Lung (tissue), 12 donors: ENCODE measurements around the gene STPG3. TPM values are rescaled to one million over a fixed set of nuclear protein-coding genes. Genes with fewer than 3 reads are reported as not detected.

Source experiments
- ATAC-seq: fragments of 200-7000 bp; cut with Tn5 transposase; one replicate; pipeline ENCODE4 v1.9.1; 2020; ENCODE audit warnings: moderate number of reproducible peaks; ENCODE audit not compliant: insufficient read depth, low FRiP score
- DNase-seq, 3 donors: peaks; one replicate each; pipeline ENCODE4 v3.0.0-alpha.2; 2013 to 2017
- H3K27ac ChIP-seq, 2 donors: one replicate each; pipeline ENCODE4 v1.5.1; 2013; ENCODE audit warnings: mild to moderate bottlenecking in 2 of 2, moderate library complexity in 2 of 2, control low read depth in 1 of 2, inconsistent platforms in 1 of 2, low read depth in 1 of 2, low read length in 1 of 2
- H3K27me3 ChIP-seq, 3 donors: one replicate each; pipeline ENCODE4 v1.5.1; 2013; ENCODE audit warnings: low read length in 2 of 3; ENCODE audit not compliant: control insufficient read depth in 3 of 3, insufficient read depth in 3 of 3
- H3K36me3 ChIP-seq, 4 donors: one replicate each; pipeline ENCODE4 v1.5.1; 2013; ENCODE audit warnings: low read length in 4 of 4, mild to moderate bottlenecking in 1 of 4, moderate library complexity in 1 of 4; ENCODE audit not compliant: control insufficient read depth in 4 of 4, insufficient read depth in 4 of 4
- H3K4me1 ChIP-seq, 5 donors: one replicate each; pipeline ENCODE4 v1.5.1; 2013; ENCODE audit warnings: low read length in 5 of 5, mild to moderate bottlenecking in 2 of 5, moderate library complexity in 1 of 5; ENCODE audit not compliant: control insufficient read depth in 5 of 5, insufficient read depth in 5 of 5
- H3K4me3 ChIP-seq: one replicate; pipeline ENCODE4 v1.5.1; 2013; ENCODE audit warnings: mild to moderate bottlenecking, control low read depth, moderate library complexity
- H3K9ac ChIP-seq, 2 donors: one replicate each; pipeline ENCODE4 v1.5.1; 2013; ENCODE audit warnings: low read length in 2 of 2, control low read depth in 1 of 2; ENCODE audit not compliant: insufficient read depth in 1 of 2
- H3K9me3 ChIP-seq, 4 donors: one replicate each; pipeline ENCODE4 v1.5.1; 2013; ENCODE audit warnings: low read length in 3 of 4, mild to moderate bottlenecking in 1 of 4, moderate library complexity in 1 of 4; ENCODE audit not compliant: control insufficient read depth in 4 of 4, insufficient read depth in 3 of 4
- WGBS, 2 donors: extraction: QIAGEN DNeasy Blood & Tissue Kit; methylation state at CpG; one replicate each; pipeline ENCODE4 v1.1.7; 2013; 5-methylcytosine and 5-hydroxymethylcytosine counted together
- polyA plus RNA-seq, 2 donors: library from polyadenylated mRNA; stranded (reverse); fragments of 200-250 nt; gene quantifications; one replicate each; pipeline ENCODE4 v1.2.1, GENCODE V29; 2013
- total RNA-seq, 2 donors: library from RNA; depleted of rRNA in 1 of 2; stranded (reverse); fragments of >200 nt in 1 of 2; gene quantifications; one replicate each; pipeline ENCODE4 v1.2.1, GENCODE V29; 2014 to 2021
- TF ChIP-seq, protein P1 (sequence below): IDR thresholded peaks from 2 replicates; pipeline ENCODE4 v1.5.1; 2012; ENCODE audit warnings: mild to moderate bottlenecking; ENCODE audit errors: control extremely low read depth, extremely low read depth
- donor health status: control.
- donor health status: control.
- donor health status: Bipolar disorder and iron deficiency.
- donor health status: healthy.
- donor health status: DM: yes; HTN: yes; CAD: no.

The STPG3 gene
- total and polyA plus RNA-seq, 4 donors = 0.18 TPM; not detected in 3

DNA sequence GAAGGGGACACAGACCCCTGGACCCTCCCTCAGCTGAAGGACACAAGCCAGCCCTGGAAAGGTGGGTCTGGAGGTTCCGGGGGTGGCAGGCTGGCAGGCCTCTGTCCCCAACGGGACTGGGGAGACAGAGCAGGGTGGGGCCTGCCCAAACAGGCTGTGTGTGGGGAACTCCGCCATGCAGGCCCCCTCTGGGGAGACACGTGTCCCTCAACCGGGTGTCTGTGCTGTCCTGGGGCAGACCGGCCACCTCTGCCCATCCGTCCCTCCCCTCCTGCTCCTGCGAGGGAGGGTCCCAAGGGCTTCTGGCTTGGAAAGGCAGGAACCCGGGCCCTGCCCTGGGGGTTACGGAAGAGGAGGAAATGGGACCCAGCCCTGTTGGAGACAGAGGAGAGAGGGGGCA is 19.0 kb upstream of the STPG3 start:
- no peak overlapping the region for H3K4me3 ChIP-seq
- WGBS, 2 donors = 69 to 85% methylated on average over 10 of the region's 10 CpGs
- H3K9me3 ChIP-seq = peaks cover 0 to 3% (median 0%) of the 10 kb centered on the region in 4 donors
- no peak overlapping the region for H3K27ac ChIP-seq
- H3K4me1 ChIP-seq = peaks cover 0 to 13% (median 7%) of the 10 kb centered on the region in 5 donors
- H3K27me3 ChIP-seq = peaks cover 0 to 6% (median 0%) of the 10 kb centered on the region in 3 donors
- TF ChIP-seq, protein P1, sequence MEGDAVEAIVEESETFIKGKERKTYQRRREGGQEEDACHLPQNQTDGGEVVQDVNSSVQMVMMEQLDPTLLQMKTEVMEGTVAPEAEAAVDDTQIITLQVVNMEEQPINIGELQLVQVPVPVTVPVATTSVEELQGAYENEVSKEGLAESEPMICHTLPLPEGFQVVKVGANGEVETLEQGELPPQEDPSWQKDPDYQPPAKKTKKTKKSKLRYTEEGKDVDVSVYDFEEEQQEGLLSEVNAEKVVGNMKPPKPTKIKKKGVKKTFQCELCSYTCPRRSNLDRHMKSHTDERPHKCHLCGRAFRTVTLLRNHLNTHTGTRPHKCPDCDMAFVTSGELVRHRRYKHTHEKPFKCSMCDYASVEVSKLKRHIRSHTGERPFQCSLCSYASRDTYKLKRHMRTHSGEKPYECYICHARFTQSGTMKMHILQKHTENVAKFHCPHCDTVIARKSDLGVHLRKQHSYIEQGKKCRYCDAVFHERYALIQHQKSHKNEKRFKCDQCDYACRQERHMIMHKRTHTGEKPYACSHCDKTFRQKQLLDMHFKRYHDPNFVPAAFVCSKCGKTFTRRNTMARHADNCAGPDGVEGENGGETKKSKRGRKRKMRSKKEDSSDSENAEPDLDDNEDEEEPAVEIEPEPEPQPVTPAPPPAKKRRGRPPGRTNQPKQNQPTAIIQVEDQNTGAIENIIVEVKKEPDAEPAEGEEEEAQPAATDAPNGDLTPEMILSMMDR = no peak
- ATAC-seq = no peak
- H3K36me3 ChIP-seq = no peaks in the 10 kb centered on the region
- no peak overlapping the region for H3K9ac ChIP-seq
- DNase-seq = no peak

DNA sequence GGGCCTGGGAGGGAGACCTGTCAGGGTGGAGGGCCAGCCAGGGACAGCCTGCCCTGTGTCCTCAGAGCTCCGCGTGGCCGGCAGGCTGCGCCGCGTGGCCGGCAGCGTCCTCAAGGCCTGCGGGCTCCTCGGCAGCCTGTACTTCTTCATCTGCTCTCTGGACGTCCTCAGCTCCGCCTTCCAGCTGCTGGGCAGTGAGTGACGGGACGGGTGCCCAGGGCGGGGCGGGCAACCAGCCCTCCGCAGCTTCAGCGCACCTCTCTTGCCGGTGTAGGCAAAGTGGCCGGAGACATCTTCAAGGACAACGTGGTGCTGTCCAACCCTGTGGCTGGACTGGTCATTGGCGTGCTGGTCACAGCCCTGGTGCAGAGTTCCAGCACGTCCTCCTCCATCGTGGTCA is 18.6 kb upstream of the STPG3 start:
- 69 to 81% methylated on average over 22 to 24 of the region's 24 CpGs for WGBS, 2 donors

DNA sequence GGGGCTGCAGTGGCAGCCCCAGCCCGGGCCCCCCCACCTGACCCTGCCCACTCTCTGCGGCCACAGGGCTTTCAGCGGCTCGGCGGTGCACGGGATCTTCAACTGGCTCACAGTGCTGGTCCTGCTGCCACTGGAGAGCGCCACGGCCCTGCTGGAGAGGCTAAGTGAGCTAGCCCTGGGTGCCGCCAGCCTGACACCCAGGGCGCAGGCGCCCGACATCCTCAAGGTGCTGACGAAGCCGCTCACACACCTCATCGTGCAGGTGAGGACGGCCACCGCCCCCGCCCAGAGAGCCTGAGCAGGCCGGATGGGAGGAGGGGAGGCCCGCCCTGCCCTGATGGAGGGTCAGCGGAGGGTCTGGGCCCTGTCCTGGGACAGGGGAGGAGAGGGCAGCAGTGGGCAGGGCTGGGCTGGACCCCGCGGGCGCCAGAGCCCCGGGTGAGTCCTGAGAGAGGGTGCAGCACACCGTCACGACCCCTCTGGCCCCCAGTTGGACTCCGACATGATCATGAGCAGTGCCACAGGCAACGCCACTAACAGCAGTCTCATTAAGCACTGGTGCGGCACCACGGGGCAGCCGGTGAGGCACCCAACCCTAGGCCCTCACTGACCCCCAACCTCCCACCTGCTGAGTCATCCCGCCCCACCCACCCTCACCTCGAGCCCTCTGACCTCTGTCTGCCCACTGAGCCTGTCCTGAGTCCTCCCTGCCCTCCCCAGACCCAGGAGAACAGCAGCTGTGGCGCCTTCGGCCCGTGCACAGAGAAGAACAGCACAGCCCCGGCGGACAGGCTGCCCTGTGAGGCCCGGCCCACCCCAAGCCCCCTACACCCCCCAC is 17.7 kb upstream of the STPG3 start:
- no peak for DNase-seq
- peaks cover 0 to 14% (median 4%) of the 10 kb centered on the region in 5 donors for H3K4me1 ChIP-seq
- TF ChIP-seq, protein P1 = no peak
- H3K36me3 ChIP-seq = no peaks in the 10 kb centered on the region
- H3K27ac ChIP-seq = no peak overlapping the region
- no peak overlapping the region for H3K4me3 ChIP-seq
- H3K27me3 ChIP-seq = peaks cover 0 to 6% (median 0%) of the 10 kb centered on the region in 3 donors
- WGBS, 2 donors = 79 to 87% methylated on average over 35 to 40 of the region's 40 CpGs
- H3K9me3 ChIP-seq = peaks cover 0 to 2% (median 0%) of the 10 kb centered on the region in 4 donors
- no peak for ATAC-seq
- H3K9ac ChIP-seq = no peak overlapping the region

More for the DNA sequence above, 18.6 kb upstream of the STPG3 start:
- Histone ChIP-seq H3K4me1 (peaks cover 0 to 14% (median 7%) of the 10 kb centered on the region in 5 donors), H3K4me3 (no peak overlapping the region), H3K36me3 (no peaks in the 10 kb centered on the region), H3K27me3 (peaks cover 0 to 6% (median 0%) of the 10 kb centered on the region in 3 donors), H3K27ac (no peak overlapping the region), H3K9ac (no peak overlapping the region), H3K9me3 (peaks cover 0 to 3% (median 0%) of the 10 kb centered on the region in 4 donors)
- DNase-seq = no peak
- TF ChIP-seq, protein P1 = no peak
- no peak for ATAC-seq
